Brain microvascular endothelial cell (primary cell): ENCODE measurements around the gene HERC2.
"Not testable (repeated sequence)": the region's sequence is repeated elsewhere in the genome, so short reads cannot be mapped to it uniquely, and the experiment has no call there.

Source experiments
- DNase-seq: peaks from one replicate; pipeline ENCODE4 v3.0.0-alpha.2; 2020
- H3K27ac ChIP-seq: fragments of 250-450 bp; sonication (Bioruptor Pico); 2 replicates; pipeline ENCODE4 v1.5.1; 2020; ENCODE audit warnings: mild to moderate bottlenecking, moderate library complexity
- H3K27me3 ChIP-seq: fragments of 250-450 bp; sonication (Bioruptor Pico); replicated peaks from 2 replicates; pipeline ENCODE4 v1.5.1; 2020; ENCODE audit warnings: mild to moderate bottlenecking
- H3K36me3 ChIP-seq: fragments of 250-450 bp; sonication (Bioruptor Pico); replicated peaks from 2 replicates; pipeline ENCODE4 v1.5.1; 2020; ENCODE audit warnings: mild to moderate bottlenecking
- H3K4me3 ChIP-seq: 2 replicates; pipeline ENCODE4 v1.5.1; 2011; ENCODE audit warnings: low read depth, mild to moderate bottlenecking, control low read depth, low read length, moderate library complexity
- CTCF ChIP-seq: IDR thresholded peaks from 2 replicates; pipeline ENCODE4 v1.5.1; 2011; ENCODE audit warnings: low read depth, mild to moderate bottlenecking, moderate library complexity, low read length, control low read depth, inconsistent platforms; ENCODE audit errors: missing control alignments
- in situ Hi-C: cut with HindIII; loops from 2 replicates; pipeline ENCODE4 v1.10.0; 2017; ENCODE audit warnings: low sequenced_read_pairs, low pct_ligation_motif_present

The HERC2 gene

GRCh38 chr15:28181366-28181765 is 140.6 kb downstream of the HERC2 start:
- in situ Hi-C loops, result no loop called here
- Histone ChIP-seq H3K27me3 (no peaks in the 10 kb centered on the region), H3K4me3 (no peak overlapping the region), H3K36me3 (peaks cover 34% of the 10 kb centered on the region), H3K27ac (no peak overlapping the region)
- no peak for TF ChIP-seq CTCF
- DNase-seq, result no peak

- Histone ChIP-seq H3K4me3 (no peak overlapping the region), H3K36me3 (peaks cover 32% of the 10 kb centered on the region), H3K27ac (no peak overlapping the region), H3K27me3 (no peaks in the 10 kb centered on the region)
- in situ Hi-C loops, result no loop called here
- no peak for DNase-seq
- no peak for TF ChIP-seq CTCF
These were observed 142.7 kb downstream of the HERC2 start for GRCh38 chr15:28179270-28179669.

- peaks cover 32% of the 10 kb centered on the region for H3K36me3 ChIP-seq
- no peaks in the 10 kb centered on the region for H3K27me3 ChIP-seq
- TF ChIP-seq CTCF, result no peak
- no peak overlapping the region for H3K4me3 ChIP-seq
- in situ Hi-C loops, result no loop called here
- no peak for DNase-seq
- H3K27ac ChIP-seq, result no peak overlapping the region
These were observed 143.3 kb downstream of the HERC2 start for GRCh38 chr15:28178727-28179126.

GRCh38 chr15:28178290-28178689 is 143.7 kb downstream of the HERC2 start:
- peaks cover 30% of the 10 kb centered on the region for H3K36me3 ChIP-seq
- TF ChIP-seq CTCF, result no peak
- H3K4me3 ChIP-seq, result no peak overlapping the region
- H3K27me3 ChIP-seq, result no peaks in the 10 kb centered on the region
- in situ Hi-C loops, result no loop called here
- H3K27ac ChIP-seq, result no peak overlapping the region
- no peak for DNase-seq

GRCh38 chr15:28169366-28169765 is 152.6 kb downstream of the HERC2 start:
- in situ Hi-C loops, result no loop called here
- Histone ChIP-seq H3K27ac (no peak overlapping the region), H3K36me3 (peaks cover 24% of the 10 kb centered on the region), H3K4me3 (no peak overlapping the region), H3K27me3 (no peaks in the 10 kb centered on the region)
- TF ChIP-seq CTCF, result no peak
- DNase-seq, result no peak

GRCh38 chr15:28168405-28169121 is 153.4 kb downstream of the HERC2 start:
- H3K4me3 ChIP-seq, DNase-seq, in situ Hi-C loops, H3K27me3 ChIP-seq, H3K27ac ChIP-seq: not testable (repeated sequence)
- peaks cover 24% of the 10 kb centered on the region for H3K36me3 ChIP-seq
